ENCODE results near the gene TRPV4. TPM values are rescaled to one million over a fixed set of nuclear protein-coding genes. Genes with fewer than 3 reads are reported as not detected.
A peak's percentile ranks its signal among the peaks of the same experiment; 100 is the strongest.

The TRPV4 gene
- total and polyA plus RNA-seq, 4 experiments from 2014 or later: 0.17 TPM; not detected in 3

DNA sequence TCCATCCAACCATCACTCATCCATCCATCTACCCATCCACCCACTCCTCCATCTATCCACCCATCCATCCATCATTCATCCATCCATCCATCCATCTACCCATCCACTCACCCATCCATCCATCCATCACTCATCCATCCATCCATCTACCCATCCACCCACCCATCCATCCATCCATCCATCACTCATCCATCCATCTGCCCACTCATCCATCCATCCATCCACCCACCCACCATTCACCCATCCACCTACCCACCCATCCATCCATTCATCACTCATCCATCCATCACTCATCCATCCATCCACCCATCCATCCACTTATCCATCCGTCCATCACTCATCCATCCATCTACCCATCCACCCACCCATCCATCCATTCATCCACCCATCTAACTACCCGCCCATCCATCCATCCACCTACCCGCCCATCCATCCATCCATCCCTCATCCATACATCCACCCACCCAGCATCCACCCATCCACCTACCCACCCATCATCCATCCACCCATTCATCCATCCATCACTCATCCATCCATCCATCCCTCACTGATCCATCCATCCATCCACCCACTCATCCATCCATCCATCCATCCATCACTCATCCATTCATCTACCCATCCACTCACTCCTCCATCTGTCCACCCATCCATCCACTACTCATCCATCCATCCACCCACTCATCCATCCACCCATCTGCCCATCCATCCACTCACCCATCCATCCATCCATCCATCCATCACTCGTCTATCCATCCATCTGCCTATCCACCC is 24.1 kb downstream of the TRPV4 start:
- CTCF ChIA-PET (ENCODE audit: partially characterized antibody): interaction anchor here (6.1 kb wide), 1 partner anchor 36 kb away, joined by 86 read pairs; no protein-coding TSS in a partner anchor

GRCh38 chr12:109807954-109808643 is 25.1 kb downstream of the TRPV4 start:
- Histone ChIP-seq H3K27ac (ENCODE audit: low read depth, low read length) (no peak overlapping the region), H3K36me3 (ENCODE audit: insufficient read depth, low read length) (no peaks in the 10 kb centered on the region), H3K4me1 (ENCODE audit: insufficient read depth, low read length) (no peaks in the 10 kb centered on the region), H3K4me3 (ENCODE audit: low read length in 2 of 2) (no peak overlapping the region), H3K27me3 (ENCODE audit: insufficient read depth, low read length) (no peaks in the 10 kb centered on the region), H3K9me3 (ENCODE audit: control insufficient read depth in 1 of 2, low read length in 2 of 2) (no peaks in the 10 kb centered on the region)
- POLR2A ChIA-PET (ENCODE audit: partially characterized antibody): no interaction called here
- H3K36me3 Mint-ChIP-seq: no peaks in the 10 kb centered on the region
- H3K9me3 Mint-ChIP-seq: no peaks in the 10 kb centered on the region
- DNase-seq: no peak
- no peak overlapping the region for H3K4me3 Mint-ChIP-seq
- peaks cover 0 to 1% of the 10 kb centered on the region in 2 donors for H3K27me3 Mint-ChIP-seq
- intact Hi-C loops (cut with micrococcal nuclease): loop anchor here (5.0 kb wide), 1 partner anchor 209 kb away; no protein-coding TSS in a partner anchor
- H3K4me1 Mint-ChIP-seq: peaks cover 0 to 1% (median 0%) of the 10 kb centered on the region in 4 donors
- no peak overlapping the region for H3K27ac Mint-ChIP-seq
- CTCF ChIA-PET (ENCODE audit: partially characterized antibody): interaction anchor here (1.0 to 6.1 kb wide), 2 partner anchors 37 to 73 kb away, joined by 3 to 86 read pairs; no protein-coding TSS in a partner anchor

More for the DNA sequence above, 24.1 kb downstream of the TRPV4 start:
- POLR2A ChIA-PET (ENCODE audit: partially characterized antibody): no interaction called here
- no peak overlapping the region for H3K4me3 ChIP-seq (ENCODE audit: low read length in 2 of 2)
- H3K27me3 ChIP-seq (ENCODE audit: insufficient read depth, low read length): no peaks in the 10 kb centered on the region
- Mint-ChIP-seq H3K36me3 (no peaks in the 10 kb centered on the region), H3K27me3 (peaks cover 0 to 1% of the 10 kb centered on the region in 2 donors), H3K4me1 (peaks cover 0 to 1% (median 0%) of the 10 kb centered on the region in 4 donors), H3K27ac (no peak overlapping the region), H3K9me3 (no peaks in the 10 kb centered on the region), H3K4me3 (no peak overlapping the region)
- H3K4me1 ChIP-seq (ENCODE audit: insufficient read depth, low read length): no peaks in the 10 kb centered on the region
- no peak overlapping the region for H3K27ac ChIP-seq (ENCODE audit: low read depth, low read length)
- DNase-seq: no peak
- intact Hi-C loops (cut with micrococcal nuclease): loop anchor here (5.0 kb wide), 1 partner anchor 208 kb away; no protein-coding TSS in a partner anchor
- H3K36me3 ChIP-seq (ENCODE audit: insufficient read depth, low read length): no peaks in the 10 kb centered on the region
- H3K9me3 ChIP-seq (ENCODE audit: control insufficient read depth in 1 of 2, low read length in 2 of 2): no peaks in the 10 kb centered on the region

DNA sequence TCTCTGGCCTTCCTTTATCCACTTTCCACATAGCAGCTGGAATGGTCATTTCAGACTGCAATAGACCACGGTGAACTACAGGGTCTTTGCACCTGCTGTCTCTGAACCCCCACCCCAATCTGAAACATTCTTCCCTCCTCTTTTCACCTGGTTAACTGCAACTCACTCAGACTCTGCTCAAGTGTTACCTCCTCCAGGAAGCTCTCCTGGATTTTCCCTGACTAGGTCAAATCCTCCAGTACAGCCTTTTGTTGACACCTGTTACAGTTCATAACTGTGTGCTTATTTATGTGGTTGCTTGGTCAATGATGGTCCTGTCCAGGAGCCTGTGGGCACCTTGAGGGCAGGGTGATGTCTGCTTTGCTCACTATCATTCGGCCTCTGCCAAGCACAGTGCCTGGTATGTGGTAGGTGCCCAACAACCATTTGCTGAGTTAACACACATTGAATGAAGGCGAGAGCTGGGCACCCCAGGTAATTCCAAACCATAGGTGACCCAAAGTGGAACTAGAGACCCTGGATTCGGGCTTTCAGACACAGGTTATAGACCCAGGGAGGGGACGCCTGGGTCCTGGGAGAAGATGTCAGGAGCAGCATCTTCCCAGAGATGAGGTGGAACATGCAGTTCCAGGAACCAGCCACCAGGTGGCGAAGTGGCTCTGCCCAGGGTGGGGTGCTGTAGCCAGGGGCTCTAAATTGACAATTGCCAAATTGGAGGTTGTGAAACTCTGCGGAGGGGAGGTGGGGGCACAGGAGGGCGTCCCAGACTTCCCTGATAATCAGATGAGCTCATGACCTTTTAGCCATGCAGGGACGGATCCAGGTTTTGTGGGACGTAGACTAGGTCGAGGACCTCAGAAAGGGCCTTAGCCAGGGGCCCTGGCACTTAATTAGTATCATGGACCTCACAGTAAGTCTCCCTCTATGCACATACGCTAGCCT is 28.1 kb downstream of the TRPV4 start:
- Histone ChIP-seq H3K27ac (ENCODE audit: low read depth, low read length) (no peak overlapping the region), H3K4me1 (ENCODE audit: insufficient read depth, low read length) (no peaks in the 10 kb centered on the region), H3K4me3 (ENCODE audit: low read length in 2 of 2) (no peak overlapping the region), H3K9me3 (ENCODE audit: control insufficient read depth in 1 of 2, low read length in 2 of 2) (no peaks in the 10 kb centered on the region), H3K27me3 (ENCODE audit: insufficient read depth, low read length) (no peaks in the 10 kb centered on the region), H3K36me3 (ENCODE audit: insufficient read depth, low read length) (no peaks in the 10 kb centered on the region)
- Mint-ChIP-seq H3K4me3 (no peak overlapping the region), H3K4me1 (peaks cover 0 to 1% (median 0%) of the 10 kb centered on the region in 4 donors), H3K27ac (peak overlapping the region in 4 of 7 donors; percentile 17 to 65 (median 41)), H3K9me3 (no peaks in the 10 kb centered on the region), H3K36me3 (no peaks in the 10 kb centered on the region), H3K27me3 (peaks cover 0 to 1% of the 10 kb centered on the region in 2 donors)
- ChIA-PET CTCF (ENCODE audit: partially characterized antibody) (interaction anchor here (0.6 to 6.1 kb wide), 21 partner anchors 9 to 296 kb away, joined by 3 to 86 read pairs (median 5); partner anchors contain the start of gene GLTP), POLR2A (ENCODE audit: partially characterized antibody) (interaction anchor here (1.6 kb wide), 1 partner anchor 75 kb away, joined by 4 read pairs; the partner anchor contains the start of gene GLTP)
- DNase-seq: peak; percentile 58 to 69 (median 61)
- intact Hi-C loops (cut with micrococcal nuclease): loop anchor here (1.0 to 5.0 kb wide), 4 partner anchors 40 to 295 kb away; partner anchors contain the start of gene GLTP

GRCh38 chr12:109803678-109804077 is 29.5 kb downstream of the TRPV4 start:
- Mint-ChIP-seq H3K36me3 (no peaks in the 10 kb centered on the region), H3K27me3 (peaks cover 0 to 1% of the 10 kb centered on the region in 2 donors), H3K4me1 (peaks cover 0 to 1% (median 0%) of the 10 kb centered on the region in 4 donors), H3K9me3 (no peaks in the 10 kb centered on the region), H3K27ac (peak overlapping the region in 1 of 7 donors; percentile 4), H3K4me3 (no peak overlapping the region)
- H3K4me1 ChIP-seq (ENCODE audit: insufficient read depth, low read length): no peaks in the 10 kb centered on the region
- no peak overlapping the region for H3K4me3 ChIP-seq (ENCODE audit: low read length in 2 of 2)
- DNase-seq: no peak
- no peaks in the 10 kb centered on the region for H3K9me3 ChIP-seq (ENCODE audit: control insufficient read depth in 1 of 2, low read length in 2 of 2)
- intact Hi-C loops (cut with micrococcal nuclease): no loop called here
- no peak overlapping the region for H3K27ac ChIP-seq (ENCODE audit: low read depth, low read length)
- CTCF ChIA-PET (ENCODE audit: partially characterized antibody): interaction anchor here (0.8 to 6.1 kb wide), 4 partner anchors 41 to 80 kb away, joined by 3 to 86 read pairs (median 17); partner anchors contain the start of gene GLTP
- POLR2A ChIA-PET (ENCODE audit: partially characterized antibody): no interaction called here
- H3K36me3 ChIP-seq (ENCODE audit: insufficient read depth, low read length): no peaks in the 10 kb centered on the region
- no peaks in the 10 kb centered on the region for H3K27me3 ChIP-seq (ENCODE audit: insufficient read depth, low read length)

- POLR2A ChIA-PET (ENCODE audit: partially characterized antibody): no interaction called here
- no peaks in the 10 kb centered on the region for H3K27me3 ChIP-seq (ENCODE audit: insufficient read depth, low read length)
- no peaks in the 10 kb centered on the region for H3K9me3 Mint-ChIP-seq
Measured at GRCh38 chr12:109802828-109803227, 30.4 kb downstream of the TRPV4 start.

DNA sequence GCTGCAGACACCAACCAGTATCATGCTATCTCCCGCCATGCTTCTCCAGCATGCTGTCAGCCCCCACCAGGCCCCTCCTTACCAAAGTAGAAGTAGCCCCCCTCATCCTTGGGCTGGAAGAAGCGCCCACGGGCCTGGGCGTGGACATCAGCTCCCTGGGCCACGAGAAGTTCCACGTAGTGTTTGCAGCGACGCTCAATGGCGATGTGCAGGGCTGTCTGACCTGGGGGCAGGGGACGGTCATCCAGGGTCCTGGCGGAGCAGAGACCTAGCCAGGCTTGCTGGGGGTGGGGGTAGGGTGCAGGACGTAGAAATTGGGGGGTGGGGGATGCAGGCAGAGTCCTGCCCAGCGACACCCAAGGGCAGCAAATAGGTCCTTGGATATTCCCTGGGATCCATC is 32.7 kb downstream of the TRPV4 start:
- Mint-ChIP-seq H3K4me3 (no peak overlapping the region), H3K9me3 (no peaks in the 10 kb centered on the region), H3K27me3 (peaks cover 1 to 2% of the 10 kb centered on the region in 2 donors), H3K36me3 (no peaks in the 10 kb centered on the region), H3K4me1 (peaks cover 0 to 1% (median 0%) of the 10 kb centered on the region in 4 donors), H3K27ac (no peak overlapping the region)
- Histone ChIP-seq H3K4me1 (ENCODE audit: insufficient read depth, low read length) (no peaks in the 10 kb centered on the region), H3K36me3 (ENCODE audit: insufficient read depth, low read length) (no peaks in the 10 kb centered on the region), H3K27me3 (ENCODE audit: insufficient read depth, low read length) (no peaks in the 10 kb centered on the region), H3K9me3 (ENCODE audit: control insufficient read depth in 1 of 2, low read length in 2 of 2) (no peaks in the 10 kb centered on the region), H3K27ac (ENCODE audit: low read depth, low read length) (no peak overlapping the region), H3K4me3 (ENCODE audit: low read length in 2 of 2) (no peak overlapping the region)
- DNase-seq: no peak
- intact Hi-C loops (cut with micrococcal nuclease): no loop called here
- ChIA-PET CTCF (ENCODE audit: partially characterized antibody) (interaction anchor here (1.1 kb wide), 1 partner anchor 45 kb away, joined by 4 read pairs; no protein-coding TSS in a partner anchor), POLR2A (ENCODE audit: partially characterized antibody) (no interaction called here)

More at GRCh38 chr12:109802828-109803227, 30.4 kb downstream of the TRPV4 start:
- CTCF ChIA-PET (ENCODE audit: partially characterized antibody): interaction anchor here (1.7 to 6.1 kb wide), 3 partner anchors 42 to 80 kb away, joined by 5 to 86 read pairs (median 29); partner anchors contain the start of gene GLTP
- Mint-ChIP-seq H3K27ac (peak overlapping the region in 1 of 7 donors; percentile 51), H3K4me1 (peaks cover 0 to 1% (median 0%) of the 10 kb centered on the region in 4 donors), H3K4me3 (no peak overlapping the region), H3K27me3 (peaks cover 0 to 1% of the 10 kb centered on the region in 2 donors), H3K36me3 (no peaks in the 10 kb centered on the region)
- no peak for DNase-seq
- no peaks in the 10 kb centered on the region for H3K9me3 ChIP-seq (ENCODE audit: control insufficient read depth in 1 of 2, low read length in 2 of 2)
- H3K36me3 ChIP-seq (ENCODE audit: insufficient read depth, low read length): no peaks in the 10 kb centered on the region
- no peak overlapping the region for H3K27ac ChIP-seq (ENCODE audit: low read depth, low read length)
- intact Hi-C loops (cut with micrococcal nuclease): no loop called here
- H3K4me1 ChIP-seq (ENCODE audit: insufficient read depth, low read length): no peaks in the 10 kb centered on the region
- no peak overlapping the region for H3K4me3 ChIP-seq (ENCODE audit: low read length in 2 of 2)

Data from CD4-positive, alpha-beta memory T cell (primary cell).